Measurements from ENCODE around the gene MYRF. TPM values are rescaled to one million over a fixed set of nuclear protein-coding genes. Genes with fewer than 3 reads are reported as not detected.
A peak's percentile ranks its signal among the peaks of the same experiment; 100 is the strongest.

The MYRF gene
- polyA plus RNA-seq, 3 donors, result 16.9 to 19.2 (median 18.0) TPM

- peak in 1 of 3 donors; percentile 87 for DNase-seq (ENCODE audit: low read depth in 3 of 3, low spot score in 2 of 3)
Observed at GRCh38 chr11:61814958-61815789, 62.7 kb downstream of the MYRF start.

GRCh38 chr11:61815790-61816735 lies 63.6 kb downstream of the MYRF start:
- DNase-seq (ENCODE audit: low read depth in 3 of 3, low spot score in 2 of 3), result peak in 1 of 3 donors; percentile 50

- peak in 1 of 3 donors; percentile 87 for DNase-seq (ENCODE audit: low read depth in 3 of 3, low spot score in 2 of 3)
Observed at GRCh38 chr11:61816736-61817455, 64.5 kb downstream of the MYRF start, which contains the start of gene FADS1. TSS of gene FADS1 (minus strand) at chr11:61817003. CDS start at chr11:61816929, 74 bp downstream.

- DNase-seq (ENCODE audit: low read depth in 3 of 3, low spot score in 2 of 3), result no peak
Observed at GRCh38 chr11:61817471-61818202, 65.2 kb downstream of the MYRF start.

GRCh38 chr11:61820174-61820573 lies 67.7 kb downstream of the MYRF start:
- no peak for DNase-seq (ENCODE audit: low read depth in 3 of 3, low spot score in 2 of 3)

- no peak for DNase-seq (ENCODE audit: low read depth in 3 of 3, low spot score in 2 of 3)
Observed at GRCh38 chr11:61826930-61827570, 74.6 kb downstream of the MYRF start.

GRCh38 chr11:61827571-61828378 lies 75.3 kb downstream of the MYRF start, which contains the start of gene FADS2:
TSS of gene FADS2 (plus strand) at chr11:61828300. CDS start at chr11:61828391, 91 bp downstream.
- peak in 2 of 3 donors; percentile 81 to 85 for DNase-seq (ENCODE audit: low read depth in 3 of 3, low spot score in 2 of 3)

- no peak for DNase-seq (ENCODE audit: low read depth in 3 of 3, low spot score in 2 of 3)
Observed at GRCh38 chr11:61828379-61828628, 75.9 kb downstream of the MYRF start.

GRCh38 chr11:61828629-61829407 lies 76.4 kb downstream of the MYRF start:
- DNase-seq (ENCODE audit: low read depth in 3 of 3, low spot score in 2 of 3), result peak in 1 of 3 donors; percentile 30

GRCh38 chr11:61829806-61830205 lies 77.4 kb downstream of the MYRF start:
- DNase-seq (ENCODE audit: low read depth in 3 of 3, low spot score in 2 of 3), result no peak

- no peak for DNase-seq (ENCODE audit: low read depth in 3 of 3, low spot score in 2 of 3)
Observed at GRCh38 chr11:61830237-61831105, 78.0 kb downstream of the MYRF start.

- no peak for DNase-seq (ENCODE audit: low read depth in 3 of 3, low spot score in 2 of 3)
Observed at GRCh38 chr11:61832207-61832606, 79.8 kb downstream of the MYRF start.

- DNase-seq (ENCODE audit: low read depth in 3 of 3, low spot score in 2 of 3), result no peak
Observed at GRCh38 chr11:61832754-61833153, 80.3 kb downstream of the MYRF start.

GRCh38 chr11:61833471-61833870 lies 81.0 kb downstream of the MYRF start:
- DNase-seq (ENCODE audit: low read depth in 3 of 3, low spot score in 2 of 3), result no peak

GRCh38 chr11:61833926-61834277 lies 81.5 kb downstream of the MYRF start:
- no peak for DNase-seq (ENCODE audit: low read depth in 3 of 3, low spot score in 2 of 3)

GRCh38 chr11:61834278-61835048 lies 82.0 kb downstream of the MYRF start:
- DNase-seq (ENCODE audit: low read depth in 3 of 3, low spot score in 2 of 3), result no peak
